Activated T-cell treated with anti-CD3 and anti-CD28 coated beads, Interleukin-2, amount 50 U/mL, for 1 hour (primary cell): ENCODE data around the gene LRP1.

Experiments used
- DNase-seq: peaks from one replicate; pipeline ENCODE4 v3.0.0-alpha.2; 2020

LRP1 gene

GRCh38 chr12:57138526-57139272, 10.4 kb downstream of the LRP1 start:
- no peak for DNase-seq

- DNase-seq: no peak
These were observed 11.7 kb downstream of the LRP1 start for GRCh38 chr12:57139796-57140649.

- no peak for DNase-seq
These were observed 13.0 kb downstream of the LRP1 start for GRCh38 chr12:57141249-57141648.

GRCh38 chr12:57142121-57142520, 13.8 kb downstream of the LRP1 start:
- no peak for DNase-seq

- DNase-seq: no peak
These were observed 14.4 kb downstream of the LRP1 start for GRCh38 chr12:57142727-57143126.

GRCh38 chr12:57143454-57143853, 15.2 kb downstream of the LRP1 start:
- no peak for DNase-seq

GRCh38 chr12:57145460-57146059, 17.3 kb downstream of the LRP1 start:
- no peak for DNase-seq

GRCh38 chr12:57146092-57146491, 17.8 kb downstream of the LRP1 start:
- DNase-seq: no peak

GRCh38 chr12:57146961-57147944, 19.0 kb downstream of the LRP1 start, which contains the start of gene LRP1-AS:
LRP1-AS (minus strand) TSS chr12:57147619.
- DNase-seq: no peak

- DNase-seq: no peak
These were observed 20.4 kb downstream of the LRP1 start for GRCh38 chr12:57148469-57149244.

GRCh38 chr12:57149245-57149900, 21.1 kb downstream of the LRP1 start:
- no peak for DNase-seq

GRCh38 chr12:57150400-57151000, 22.2 kb downstream of the LRP1 start:
- DNase-seq: no peak

GRCh38 chr12:57151741-57152630, 23.7 kb downstream of the LRP1 start:
- DNase-seq: no peak

GRCh38 chr12:57152639-57153038, 24.4 kb downstream of the LRP1 start:
- DNase-seq: no peak

GRCh38 chr12:57153415-57153997, 25.2 kb downstream of the LRP1 start:
- no peak for DNase-seq

GRCh38 chr12:57154076-57154475, 25.8 kb downstream of the LRP1 start:
- DNase-seq: no peak

GRCh38 chr12:57154804-57155434, 26.6 kb downstream of the LRP1 start:
- no peak for DNase-seq

- no peak for DNase-seq
These were observed 28.6 kb downstream of the LRP1 start for GRCh38 chr12:57156701-57157403.
